Measurements from ENCODE around the gene NOTCH4.

GRCh38 chr6:32175322-32175710 lies 48.6 kb downstream of the NOTCH4 start:
- TF ChIP-seq CTCF (conservative IDR thresholded peaks at IDR 0.05; ENCODE audit: low read length): no peak
- no peak for TF ChIP-seq EZH2phosphoT487 (IDR thresholded peaks at IDR 0.05; ENCODE audit: borderline replicate concordance)
